Measurements from ENCODE around the gene PKNOX2.

- TF ChIP-seq POLR2A (IDR thresholded peaks at IDR 0.05; ENCODE audit: low read length), result no peak
- no peak for TF ChIP-seq GATA1 (IDR thresholded peaks at IDR 0.05; ENCODE audit: low read depth, low read length)
These were observed 129.0 kb downstream of the PKNOX2 start for GRCh38 chr11:125293596-125293995.
